ENCODE results near the gene GSTA4.
A peak's percentile ranks its signal among the peaks of the same experiment; 100 is the strongest.
"Not testable (repeated sequence)": the region's sequence is repeated elsewhere in the genome, so short reads cannot be mapped to it uniquely, and the experiment has no call there.

Gene GSTA4

DNA sequence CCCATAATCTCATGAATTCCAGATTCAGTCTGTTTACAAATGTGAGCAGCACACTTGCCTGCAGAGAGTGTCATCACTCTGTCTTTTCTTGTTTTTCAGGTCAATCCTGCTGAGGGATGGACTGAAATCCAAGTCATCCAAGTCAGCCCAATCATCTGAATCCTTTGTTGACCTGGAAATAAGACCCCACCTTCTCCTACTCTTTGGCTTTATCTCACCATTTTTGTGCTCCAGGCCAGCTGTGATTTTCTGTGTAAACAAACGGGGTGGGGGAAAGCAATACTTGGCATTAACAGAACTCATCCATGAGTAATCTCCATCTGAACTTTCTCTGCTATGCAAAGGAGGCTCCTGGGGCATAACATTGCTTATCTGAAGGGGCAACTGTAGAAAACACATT lies 16.9 kb upstream of the GSTA4 start:
- DNase-seq = no peak

GRCh38 chr6:53010504-53010903 lies 15.4 kb upstream of the GSTA4 start:
- DNase-seq = no peak

GRCh38 chr6:53009511-53009910 lies 14.4 kb upstream of the GSTA4 start:
- DNase-seq = no peak

- DNase-seq = no peak
These were observed 14.0 kb upstream of the GSTA4 start for GRCh38 chr6:53009056-53009455.

GRCh38 chr6:53008192-53008687 lies 13.2 kb upstream of the GSTA4 start:
- DNase-seq = not testable (repeated sequence)

GRCh38 chr6:53005663-53006250 lies 10.7 kb upstream of the GSTA4 start:
- DNase-seq = no peak

- no peak for DNase-seq
These were observed 4.4 kb upstream of the GSTA4 start for GRCh38 chr6:52999456-52999855.

DNA sequence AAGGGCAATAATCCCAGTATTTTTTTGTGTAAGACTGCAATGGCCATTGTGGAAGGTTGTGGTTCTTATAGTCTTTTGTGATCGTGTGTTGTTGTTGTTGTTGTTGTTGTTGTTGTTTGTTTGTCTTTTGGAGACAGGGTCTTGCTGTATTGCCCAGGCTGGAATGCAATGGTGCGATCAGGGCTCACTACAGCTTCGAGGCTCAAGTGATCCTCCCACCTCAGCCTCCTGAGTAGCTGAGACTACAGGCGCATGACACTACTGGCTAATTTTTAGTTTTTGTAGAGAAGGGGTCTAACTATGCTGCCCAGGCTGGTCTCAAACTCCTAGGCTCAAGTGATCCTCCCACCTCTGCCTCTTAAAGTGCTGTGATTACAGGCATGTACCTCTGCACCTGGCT lies 3.5 kb upstream of the GSTA4 start:
- DNase-seq = no peak

GRCh38 chr6:52995913-52996645 lies 995 bp upstream of the GSTA4 start:
- peak; percentile 48 for DNase-seq

GRCh38 chr6:52994839-52995088 lies 320 bp downstream of the GSTA4 start:
- no peak for DNase-seq

- DNase-seq = no peak
These were observed 849 bp downstream of the GSTA4 start for GRCh38 chr6:52994031-52994838.

- no peak for DNase-seq
These were observed 1.8 kb downstream of the GSTA4 start for GRCh38 chr6:52992980-52993920.

DNA sequence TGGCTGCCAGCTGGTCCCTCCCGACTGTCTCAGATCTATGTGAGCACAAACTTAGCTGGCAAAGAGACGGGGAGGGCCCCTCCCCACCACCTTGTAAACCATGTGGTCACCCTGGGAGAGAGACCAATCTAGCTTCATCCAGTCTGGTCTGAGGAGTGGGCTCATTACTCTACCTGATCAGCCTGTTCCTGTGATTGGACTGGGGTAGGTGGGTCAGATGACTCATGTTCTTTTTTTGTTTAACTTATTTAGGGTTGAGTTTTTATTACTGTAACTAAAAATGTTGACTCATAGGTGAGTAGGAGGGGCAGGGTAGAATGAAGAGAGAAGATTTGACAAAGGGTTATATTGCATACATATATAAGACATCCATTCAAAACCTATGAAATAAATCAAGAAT lies 4.7 kb downstream of the GSTA4 start:
- DNase-seq = no peak

GRCh38 chr6:52985228-52985627 lies 9.9 kb downstream of the GSTA4 start:
- DNase-seq = no peak

GRCh38 chr6:52984247-52984646 lies 10.8 kb downstream of the GSTA4 start:
- peak; percentile 70 for DNase-seq

DNA sequence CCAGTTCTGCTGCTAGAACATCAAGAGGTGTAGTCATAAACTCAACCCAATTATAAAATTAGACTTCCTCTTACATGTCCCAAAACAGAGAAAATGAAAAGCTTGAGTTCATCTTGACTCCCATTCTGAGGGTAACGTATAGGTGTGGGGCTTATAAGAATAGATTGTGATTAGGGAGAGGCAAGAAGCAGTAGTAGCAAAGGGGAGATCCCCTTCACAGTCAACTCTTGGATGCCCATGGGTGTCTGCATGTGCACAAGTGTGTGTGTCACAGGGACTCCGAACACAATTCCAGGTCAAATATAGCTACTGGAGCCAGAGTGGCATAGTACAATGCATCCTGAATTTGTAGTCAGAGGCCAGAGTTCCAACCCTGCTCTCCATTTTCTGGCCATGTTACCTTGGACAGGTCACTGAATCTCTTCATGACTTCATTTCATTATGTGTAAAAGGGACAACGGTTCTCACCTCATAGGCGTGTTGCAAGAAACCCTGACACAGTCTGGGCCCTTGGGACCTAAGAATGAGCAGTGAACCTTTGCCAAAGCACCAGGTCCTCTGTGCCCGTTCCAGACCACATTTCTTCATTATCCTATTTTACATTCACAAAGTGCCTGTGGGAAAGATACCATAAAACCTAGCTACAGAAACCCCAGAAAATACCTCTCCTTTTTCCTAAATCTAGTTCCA lies 11.8 kb downstream of the GSTA4 start:
- DNase-seq = no peak

- no peak for DNase-seq
These were observed 12.4 kb downstream of the GSTA4 start for GRCh38 chr6:52982680-52983079.

DNA sequence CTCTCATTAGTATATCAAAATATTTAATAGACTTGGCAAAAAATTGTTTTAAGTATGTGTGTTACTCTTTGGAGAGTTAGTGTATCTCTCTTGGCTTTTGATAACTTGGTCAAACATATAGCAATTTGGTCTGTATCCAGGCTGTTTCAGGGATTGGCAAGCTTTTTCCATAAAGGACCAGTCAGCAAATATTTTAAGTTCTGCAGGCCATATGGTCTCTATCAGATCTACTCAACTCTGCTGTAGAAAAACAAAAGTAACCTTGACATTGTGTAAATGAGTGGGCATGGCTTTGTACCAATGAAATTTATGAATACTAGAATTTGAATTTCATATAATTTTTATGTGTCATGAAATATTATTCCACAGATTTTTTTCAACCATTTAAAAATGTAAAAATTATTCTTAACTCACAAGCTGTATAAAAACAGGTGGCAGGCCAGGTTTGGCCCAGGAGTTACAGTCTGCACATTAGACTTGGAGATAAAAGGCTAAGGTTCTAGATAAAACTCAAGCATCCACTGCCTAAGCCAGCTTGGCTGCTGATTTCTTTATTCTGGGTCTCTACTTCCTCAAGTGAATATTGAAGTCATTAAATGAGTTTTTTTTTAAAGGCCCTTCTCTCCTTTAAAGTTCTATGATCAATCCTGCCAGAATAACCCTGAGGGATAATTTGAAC lies 13.7 kb downstream of the GSTA4 start:
- no peak for DNase-seq

DNA sequence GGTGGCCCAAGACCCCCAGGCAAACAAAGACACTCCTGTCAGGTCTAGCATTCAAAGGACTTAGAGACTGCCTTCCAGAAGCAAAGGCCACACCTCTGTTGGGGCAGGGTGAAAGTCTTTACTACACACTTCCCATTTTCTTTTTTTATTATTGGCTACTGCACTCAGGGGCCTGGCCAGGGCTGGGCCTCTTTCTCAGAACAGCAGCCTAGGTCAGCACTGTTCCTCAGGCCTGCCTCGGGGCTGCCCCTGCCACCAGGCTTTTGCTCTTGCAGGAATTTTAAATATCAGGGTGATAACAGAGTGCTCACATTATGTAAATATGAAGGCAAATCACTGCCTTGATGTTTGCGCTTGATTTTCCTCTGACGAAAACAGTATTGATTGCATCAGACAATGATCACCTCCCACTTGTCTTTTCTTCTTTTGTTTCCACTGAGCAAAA lies 18.5 kb downstream of the GSTA4 start:
- no peak for DNase-seq

GRCh38 chr6:52976149-52976548 lies 18.9 kb downstream of the GSTA4 start:
- DNase-seq = no peak

DNA sequence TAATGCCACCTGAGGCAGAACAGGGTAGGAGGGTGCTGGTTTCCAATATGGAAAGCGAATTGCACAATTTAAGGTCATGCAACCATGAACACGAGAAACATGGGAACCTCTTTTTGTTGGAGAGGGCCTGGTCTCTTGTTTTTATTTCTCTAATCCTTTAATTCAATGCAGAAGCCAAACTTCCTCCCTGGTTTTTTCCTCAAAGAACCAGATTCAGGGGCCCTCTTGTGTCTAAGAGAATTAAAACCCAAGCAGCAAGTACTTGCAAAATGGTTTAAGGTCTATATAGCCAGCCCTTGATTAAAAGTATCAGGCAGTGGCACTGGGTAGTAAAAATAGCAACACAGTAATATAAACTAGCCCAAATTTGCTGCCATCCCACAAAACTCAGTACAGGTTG lies 19.5 kb downstream of the GSTA4 start:
- no peak for DNase-seq

DNA sequence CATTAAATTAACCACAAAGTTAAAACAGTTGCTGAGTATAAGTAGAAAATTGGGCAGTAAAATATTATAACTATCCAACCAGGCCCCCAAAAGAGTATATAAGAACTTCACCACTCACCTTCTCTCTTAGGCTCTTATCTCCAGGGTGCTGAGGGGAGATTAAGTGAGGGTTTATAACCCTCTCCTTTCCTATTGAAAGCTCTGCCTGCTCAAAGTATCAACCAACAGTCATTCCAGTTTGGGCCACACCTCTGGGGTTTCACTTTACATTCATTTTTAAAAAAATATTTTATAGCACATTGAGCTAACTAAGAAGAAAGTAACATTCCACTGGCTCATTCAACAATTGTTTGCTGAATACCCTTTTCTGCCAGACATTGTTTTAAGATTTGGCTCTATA lies 22.1 kb downstream of the GSTA4 start:
- DNase-seq = no peak

Data from CD4-positive, alpha-beta T cell treated with Interleukin-12 subunit alpha and Interleukin-12 subunit beta, for 1 hour (primary cell).